Measurements from ENCODE around the gene MIPEP.
A peak's percentile ranks its signal among the peaks of the same experiment; 100 is the strongest.

MIPEP gene

GRCh38 chr13:23810685-23811240, 78.4 kb downstream of the MIPEP start:
- Histone ChIP-seq H3K36me3 (ENCODE audit: insufficient read depth, low read length) (no peaks in the 10 kb centered on the region), H4K20me1 (ENCODE audit: insufficient read depth, low read length) (no peaks in the 10 kb centered on the region), H3K9me2 (ENCODE audit: low read depth, low read length) (no peaks in the 10 kb centered on the region), H3K9me3 (ENCODE audit: low read length) (no peaks in the 10 kb centered on the region), H3K27me3 (ENCODE audit: insufficient read depth, low read length) (no peaks in the 10 kb centered on the region), H3K9ac (ENCODE audit: low read length) (no peak overlapping the region), H3K4me1 (ENCODE audit: insufficient read depth, low read length, severe bottlenecking) (peaks cover 38% of the 10 kb centered on the region), H3K27ac (ENCODE audit: low read depth, low read length, poor library complexity, severe bottlenecking) (no peak overlapping the region), H3F3A (ENCODE audit: insufficient read depth, low read length) (no peaks in the 10 kb centered on the region), H2AFZ (ENCODE audit: low read length) (no peak overlapping the region), H3K79me2 (ENCODE audit: insufficient read depth, low read length) (no peaks in the 10 kb centered on the region), H3K4me3 (ENCODE audit: low read depth, low read length, poor library complexity, severe bottlenecking) (no peak overlapping the region), H3K4me2 (ENCODE audit: low read length) (no peak overlapping the region)
- TF ChIP-seq EZH2 (IDR thresholded peaks at IDR 0.05; ENCODE audit: borderline replicate concordance, low read length) = no peak
- TF ChIP-seq CTCF (IDR thresholded peaks at IDR 0.05; ENCODE audit: low read length) = peak; percentile 57

GRCh38 chr13:23808803-23809202, 80.4 kb downstream of the MIPEP start:
- no peaks in the 10 kb centered on the region for H3K27me3 ChIP-seq (ENCODE audit: insufficient read depth, low read length)
- no peaks in the 10 kb centered on the region for H3K9me2 ChIP-seq (ENCODE audit: low read depth, low read length)
- H3K36me3 ChIP-seq (ENCODE audit: insufficient read depth, low read length) = no peaks in the 10 kb centered on the region
- no peak overlapping the region for H3K9ac ChIP-seq (ENCODE audit: low read length)
- H2AFZ ChIP-seq (ENCODE audit: low read length) = no peak overlapping the region
- peaks cover 38% of the 10 kb centered on the region for H3K4me1 ChIP-seq (ENCODE audit: insufficient read depth, low read length, severe bottlenecking)
- no peaks in the 10 kb centered on the region for H3K9me3 ChIP-seq (ENCODE audit: low read length)
- H4K20me1 ChIP-seq (ENCODE audit: insufficient read depth, low read length) = no peaks in the 10 kb centered on the region
- no peak overlapping the region for H3K4me2 ChIP-seq (ENCODE audit: low read length)
- TF ChIP-seq CTCF (IDR thresholded peaks at IDR 0.05; ENCODE audit: low read length) = no peak
- TF ChIP-seq EZH2 (IDR thresholded peaks at IDR 0.05; ENCODE audit: borderline replicate concordance, low read length) = no peak
- no peaks in the 10 kb centered on the region for H3K79me2 ChIP-seq (ENCODE audit: insufficient read depth, low read length)
- H3K4me3 ChIP-seq (ENCODE audit: low read depth, low read length, poor library complexity, severe bottlenecking) = no peak overlapping the region
- no peaks in the 10 kb centered on the region for H3F3A ChIP-seq (ENCODE audit: insufficient read depth, low read length)
- H3K27ac ChIP-seq (ENCODE audit: low read depth, low read length, poor library complexity, severe bottlenecking) = no peak overlapping the region

DNA sequence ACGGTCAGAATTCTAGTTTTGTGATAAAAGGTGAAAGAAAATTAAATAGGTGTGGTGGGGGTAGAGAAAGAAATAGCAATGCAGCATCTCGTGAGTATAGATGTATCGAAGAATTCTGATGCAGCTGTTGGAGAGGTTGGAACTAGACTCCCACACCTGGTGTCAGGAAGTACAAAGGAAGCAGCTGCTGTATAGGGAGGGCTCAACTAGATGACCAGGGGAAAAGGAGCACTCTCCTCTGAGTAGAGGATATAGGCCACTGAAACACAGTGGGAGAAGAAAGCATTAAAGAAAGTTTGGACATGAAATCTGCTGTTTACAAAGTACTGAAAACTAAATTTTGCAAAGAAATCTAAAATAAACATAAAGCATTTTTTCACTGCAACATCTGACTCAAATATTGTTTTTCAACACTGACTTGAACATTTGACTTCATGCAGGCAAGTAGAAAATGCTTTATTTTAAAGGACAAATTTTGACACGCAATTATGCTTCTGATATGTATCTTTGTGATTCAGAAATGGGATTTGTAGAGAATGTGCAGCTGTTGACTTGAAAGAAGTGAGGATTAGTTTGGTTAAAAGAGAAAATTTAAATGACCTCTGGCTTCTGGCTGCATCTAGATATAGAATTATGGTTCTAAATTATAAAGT, 82.2 kb downstream of the MIPEP start:
- H3K4me2 ChIP-seq (ENCODE audit: low read length) = 0 out of 2 replicates have a peak overlapping the region, but pooled peaks have one; percentile 11

More for the DNA sequence above, 82.2 kb downstream of the MIPEP start:
- Histone ChIP-seq H3K9me3 (ENCODE audit: low read length) (no peaks in the 10 kb centered on the region), H3F3A (ENCODE audit: insufficient read depth, low read length) (no peaks in the 10 kb centered on the region), H4K20me1 (ENCODE audit: insufficient read depth, low read length) (no peaks in the 10 kb centered on the region), H3K27me3 (ENCODE audit: insufficient read depth, low read length) (no peaks in the 10 kb centered on the region), H3K36me3 (ENCODE audit: insufficient read depth, low read length) (no peaks in the 10 kb centered on the region), H2AFZ (ENCODE audit: low read length) (no peak overlapping the region), H3K4me1 (ENCODE audit: insufficient read depth, low read length, severe bottlenecking) (peaks cover 35% of the 10 kb centered on the region), H3K9ac (ENCODE audit: low read length) (no peak overlapping the region), H3K27ac (ENCODE audit: low read depth, low read length, poor library complexity, severe bottlenecking) (no peak overlapping the region), H3K79me2 (ENCODE audit: insufficient read depth, low read length) (no peaks in the 10 kb centered on the region), H3K9me2 (ENCODE audit: low read depth, low read length) (no peaks in the 10 kb centered on the region), H3K4me3 (ENCODE audit: low read depth, low read length, poor library complexity, severe bottlenecking) (no peak overlapping the region)
- TF ChIP-seq EZH2 (IDR thresholded peaks at IDR 0.05; ENCODE audit: borderline replicate concordance, low read length) = no peak
- TF ChIP-seq CTCF (IDR thresholded peaks at IDR 0.05; ENCODE audit: low read length) = no peak

All from OCI-LY1 (cell line).